ENCODE measurements around the gene ZIC1. TPM values are rescaled to one million over a fixed set of nuclear protein-coding genes. Genes with fewer than 3 reads are reported as not detected.

Gene ZIC1
- total RNA-seq, 5 donors from 2014 or later (not counting 1 experiment from before 2014, with no cell fraction given): not detected

- H3K4me3 ChIP-seq (ENCODE audit: control insufficient read depth in 1 of 2, extremely low read depth in 1 of 2, low read length in 1 of 2): no peak overlapping the region
- peaks cover 10% of the 10 kb centered on the region in 2 donors for H3K27me3 Mint-ChIP-seq
- peaks cover 0 to 4% (median 0%) of the 10 kb centered on the region in 3 donors for H3K9me3 Mint-ChIP-seq
- no peak overlapping the region for H3K4me3 Mint-ChIP-seq
- no peak for ATAC-seq (replicated peaks in 1 of 4)
- no peaks in the 10 kb centered on the region for H3K36me3 Mint-ChIP-seq
- no peaks in the 10 kb centered on the region for H3K9me3 ChIP-seq
- H3K27me3 ChIP-seq (replicated peaks in 1 of 2; ENCODE audit: control insufficient read depth in 2 of 2, extremely low read depth in 1 of 2, insufficient read depth in 2 of 2, low read length in 1 of 2): peaks cover 10 to 21% of the 10 kb centered on the region in 2 experiments
- no peak overlapping the region for H3K27ac ChIP-seq (ENCODE audit: low read length)
- CTCF ChIA-PET: no interaction called here
- no peak for DNase-seq
- H3K36me3 ChIP-seq (ENCODE audit: control insufficient read depth in 2 of 2, extremely low read depth in 1 of 2, insufficient read depth in 1 of 2, low read length in 1 of 2): no peaks in the 10 kb centered on the region
- POLR2A ChIA-PET: no interaction called here
- H3K4me1 ChIP-seq (ENCODE audit: control insufficient read depth in 1 of 2, extremely low read depth in 1 of 2, insufficient read depth in 2 of 2, low read length in 2 of 2): no peaks in the 10 kb centered on the region
- no peak overlapping the region for H3K27ac Mint-ChIP-seq
- WGBS (ENCODE audit: insufficient coverage): no CpG with 5 or more reads among the region's 2 CpGs
- no peaks in the 10 kb centered on the region for H3K4me1 Mint-ChIP-seq
These were observed 19.6 kb downstream of the ZIC1 start for GRCh38 chr3:147428754-147429153.

DNA sequence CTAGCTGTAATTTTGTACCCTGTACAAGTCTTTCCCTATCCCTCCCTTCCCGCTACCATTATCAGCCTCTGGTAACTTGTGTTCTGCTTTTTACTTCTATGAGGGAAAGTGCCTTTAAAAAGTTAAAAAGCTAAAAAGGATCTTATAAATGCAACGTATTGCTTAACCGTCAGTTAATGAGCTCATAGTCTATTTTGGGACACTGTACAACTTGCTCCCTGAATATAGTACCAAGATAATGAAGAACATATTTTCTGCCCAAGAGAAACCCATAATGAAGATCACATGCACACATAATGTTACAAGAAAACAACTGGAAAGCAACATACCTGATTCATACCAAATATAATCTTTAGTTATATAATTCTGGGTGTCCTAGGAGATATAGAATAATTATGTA is 22.6 kb downstream of the ZIC1 start:
- Histone ChIP-seq H3K4me1 (ENCODE audit: control insufficient read depth in 1 of 2, extremely low read depth in 1 of 2, insufficient read depth in 2 of 2, low read length in 2 of 2) (no peaks in the 10 kb centered on the region), H3K36me3 (ENCODE audit: control insufficient read depth in 2 of 2, extremely low read depth in 1 of 2, insufficient read depth in 1 of 2, low read length in 1 of 2) (no peaks in the 10 kb centered on the region), H3K27ac (ENCODE audit: low read length) (no peak overlapping the region), H3K9me3 (no peaks in the 10 kb centered on the region), H3K27me3 (replicated peaks in 1 of 2; ENCODE audit: control insufficient read depth in 2 of 2, extremely low read depth in 1 of 2, insufficient read depth in 2 of 2, low read length in 1 of 2) (peaks cover 0 to 6% of the 10 kb centered on the region in 2 experiments), H3K4me3 (ENCODE audit: control insufficient read depth in 1 of 2, extremely low read depth in 1 of 2, low read length in 1 of 2) (no peak overlapping the region)
- ATAC-seq (replicated peaks in 1 of 4) (no peak), DNase-seq (no peak)
- no peak overlapping the region for H3K27ac Mint-ChIP-seq
- H3K9me3 Mint-ChIP-seq: peaks cover 0 to 4% (median 3%) of the 10 kb centered on the region in 3 donors
- H3K27me3 Mint-ChIP-seq: peaks cover 0 to 3% of the 10 kb centered on the region in 2 donors
- H3K4me1 Mint-ChIP-seq: no peaks in the 10 kb centered on the region
- no CpG with 5 or more reads among the region's 3 CpGs for WGBS (ENCODE audit: insufficient coverage)
- H3K4me3 Mint-ChIP-seq: no peak overlapping the region
- no peaks in the 10 kb centered on the region for H3K36me3 Mint-ChIP-seq
- ChIA-PET POLR2A (no interaction called here), CTCF (no interaction called here)

DNA sequence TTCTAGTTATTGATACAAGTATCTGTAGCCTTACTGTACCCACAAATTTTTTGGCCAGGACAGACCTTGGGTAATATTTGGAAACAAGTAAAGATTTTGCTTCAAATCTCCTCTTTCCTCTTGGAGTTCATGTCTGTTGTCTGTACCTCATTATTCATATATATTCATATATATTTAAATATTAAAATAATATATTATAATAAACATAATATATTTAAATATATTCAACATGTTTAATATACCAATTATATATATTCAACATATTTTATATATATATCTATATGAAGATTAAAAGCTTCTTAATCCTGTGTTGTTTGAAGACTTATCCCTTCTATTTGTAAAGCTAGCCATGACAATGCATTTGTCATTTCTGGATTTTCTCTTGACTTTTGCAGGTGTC is 38.1 kb downstream of the ZIC1 start:
- no peaks in the 10 kb centered on the region for H3K9me3 Mint-ChIP-seq
- no peaks in the 10 kb centered on the region for H3K4me1 Mint-ChIP-seq
- no peaks in the 10 kb centered on the region for H3K36me3 Mint-ChIP-seq
- no peak for ATAC-seq (replicated peaks in 1 of 4)
- ChIA-PET POLR2A (interaction anchor here in 1 of 2 donors (0.6 kb wide), 1 partner anchor 1764 kb away, joined by 3 read pairs; no protein-coding TSS in a partner anchor), CTCF (no interaction called here)
- no peaks in the 10 kb centered on the region for H3K27me3 Mint-ChIP-seq
- Histone ChIP-seq H3K27ac (ENCODE audit: low read length) (no peak overlapping the region), H3K9me3 (no peaks in the 10 kb centered on the region), H3K4me3 (ENCODE audit: control insufficient read depth in 1 of 2, extremely low read depth in 1 of 2, low read length in 1 of 2) (no peak overlapping the region), H3K27me3 (replicated peaks in 1 of 2; ENCODE audit: control insufficient read depth in 2 of 2, extremely low read depth in 1 of 2, insufficient read depth in 2 of 2, low read length in 1 of 2) (no peaks in the 10 kb centered on the region), H3K36me3 (ENCODE audit: control insufficient read depth in 2 of 2, extremely low read depth in 1 of 2, insufficient read depth in 1 of 2, low read length in 1 of 2) (no peaks in the 10 kb centered on the region), H3K4me1 (ENCODE audit: control insufficient read depth in 1 of 2, extremely low read depth in 1 of 2, insufficient read depth in 2 of 2, low read length in 2 of 2) (no peaks in the 10 kb centered on the region)
- no peak overlapping the region for H3K4me3 Mint-ChIP-seq
- no peak overlapping the region for H3K27ac Mint-ChIP-seq
- no peak for DNase-seq

GRCh38 chr3:147449669-147450068 is 40.5 kb downstream of the ZIC1 start:
- H3K27me3 Mint-ChIP-seq: no peaks in the 10 kb centered on the region
- no CpG with 5 or more reads among the region's 3 CpGs for WGBS (ENCODE audit: insufficient coverage)
- no peaks in the 10 kb centered on the region for H3K4me1 ChIP-seq (ENCODE audit: control insufficient read depth in 1 of 2, extremely low read depth in 1 of 2, insufficient read depth in 2 of 2, low read length in 2 of 2)
- H3K9me3 Mint-ChIP-seq: peaks cover 0 to 9% (median 0%) of the 10 kb centered on the region in 3 donors
- no peak overlapping the region for H3K27ac Mint-ChIP-seq
- H3K4me3 ChIP-seq (ENCODE audit: control insufficient read depth in 1 of 2, extremely low read depth in 1 of 2, low read length in 1 of 2): no peak overlapping the region
- no peaks in the 10 kb centered on the region for H3K27me3 ChIP-seq (replicated peaks in 1 of 2; ENCODE audit: control insufficient read depth in 2 of 2, extremely low read depth in 1 of 2, insufficient read depth in 2 of 2, low read length in 1 of 2)
- no peaks in the 10 kb centered on the region for H3K4me1 Mint-ChIP-seq
- ATAC-seq (replicated peaks in 1 of 4) (no peak), DNase-seq (no peak)
- no peaks in the 10 kb centered on the region for H3K36me3 Mint-ChIP-seq
- no peaks in the 10 kb centered on the region for H3K9me3 ChIP-seq
- ChIA-PET CTCF (no interaction called here), POLR2A (no interaction called here)
- H3K36me3 ChIP-seq (ENCODE audit: control insufficient read depth in 2 of 2, extremely low read depth in 1 of 2, insufficient read depth in 1 of 2, low read length in 1 of 2): no peaks in the 10 kb centered on the region
- H3K4me3 Mint-ChIP-seq: no peak overlapping the region
- no peak overlapping the region for H3K27ac ChIP-seq (ENCODE audit: low read length)

GRCh38 chr3:147458995-147459704 is 50.0 kb downstream of the ZIC1 start:
- ATAC-seq (replicated peaks in 1 of 4): no peak
- no CpG with 5 or more reads among the region's 1 CpG for WGBS (ENCODE audit: insufficient coverage)

GRCh38 chr3:147462856-147463255 is 53.7 kb downstream of the ZIC1 start:
- H3K36me3 Mint-ChIP-seq: no peaks in the 10 kb centered on the region

More at GRCh38 chr3:147458995-147459704, 50.0 kb downstream of the ZIC1 start:
- ChIA-PET POLR2A (no interaction called here), CTCF (no interaction called here)
- Mint-ChIP-seq H3K4me1 (no peaks in the 10 kb centered on the region), H3K27ac (no peak overlapping the region), H3K9me3 (peaks cover 0 to 9% (median 7%) of the 10 kb centered on the region in 3 donors), H3K4me3 (no peak overlapping the region), H3K27me3 (no peaks in the 10 kb centered on the region), H3K36me3 (no peaks in the 10 kb centered on the region)
- H3K36me3 ChIP-seq (ENCODE audit: control insufficient read depth in 2 of 2, extremely low read depth in 1 of 2, insufficient read depth in 1 of 2, low read length in 1 of 2): no peaks in the 10 kb centered on the region
- H3K27ac ChIP-seq (ENCODE audit: low read length): no peak overlapping the region
- no peaks in the 10 kb centered on the region for H3K4me1 ChIP-seq (ENCODE audit: control insufficient read depth in 1 of 2, extremely low read depth in 1 of 2, insufficient read depth in 2 of 2, low read length in 2 of 2)
- no peaks in the 10 kb centered on the region for H3K27me3 ChIP-seq (replicated peaks in 1 of 2; ENCODE audit: control insufficient read depth in 2 of 2, extremely low read depth in 1 of 2, insufficient read depth in 2 of 2, low read length in 1 of 2)
- no peaks in the 10 kb centered on the region for H3K9me3 ChIP-seq
- no peak overlapping the region for H3K4me3 ChIP-seq (ENCODE audit: control insufficient read depth in 1 of 2, extremely low read depth in 1 of 2, low read length in 1 of 2)
- no peak for DNase-seq

More at GRCh38 chr3:147462856-147463255, 53.7 kb downstream of the ZIC1 start:
- no peak for ATAC-seq (replicated peaks in 1 of 4)
- H3K9me3 Mint-ChIP-seq: peaks cover 4 to 5% (median 5%) of the 10 kb centered on the region in 3 donors
- Histone ChIP-seq H3K27ac (ENCODE audit: low read length) (no peak overlapping the region), H3K27me3 (replicated peaks in 1 of 2; ENCODE audit: control insufficient read depth in 2 of 2, extremely low read depth in 1 of 2, insufficient read depth in 2 of 2, low read length in 1 of 2) (no peaks in the 10 kb centered on the region), H3K9me3 (no peaks in the 10 kb centered on the region), H3K4me3 (ENCODE audit: control insufficient read depth in 1 of 2, extremely low read depth in 1 of 2, low read length in 1 of 2) (no peak overlapping the region), H3K36me3 (ENCODE audit: control insufficient read depth in 2 of 2, extremely low read depth in 1 of 2, insufficient read depth in 1 of 2, low read length in 1 of 2) (no peaks in the 10 kb centered on the region), H3K4me1 (ENCODE audit: control insufficient read depth in 1 of 2, extremely low read depth in 1 of 2, insufficient read depth in 2 of 2, low read length in 2 of 2) (no peaks in the 10 kb centered on the region)
- H3K4me3 Mint-ChIP-seq: no peak overlapping the region
- ChIA-PET CTCF (no interaction called here), POLR2A (no interaction called here)
- DNase-seq: no peak
- H3K27ac Mint-ChIP-seq: no peak overlapping the region
- no CpG with 5 or more reads among the region's 1 CpG for WGBS (ENCODE audit: insufficient coverage)
- no peaks in the 10 kb centered on the region for H3K4me1 Mint-ChIP-seq
- H3K27me3 Mint-ChIP-seq: no peaks in the 10 kb centered on the region

Measured in T-cell (primary cell).